Measurements from ENCODE around the gene PPWD1.

DNA sequence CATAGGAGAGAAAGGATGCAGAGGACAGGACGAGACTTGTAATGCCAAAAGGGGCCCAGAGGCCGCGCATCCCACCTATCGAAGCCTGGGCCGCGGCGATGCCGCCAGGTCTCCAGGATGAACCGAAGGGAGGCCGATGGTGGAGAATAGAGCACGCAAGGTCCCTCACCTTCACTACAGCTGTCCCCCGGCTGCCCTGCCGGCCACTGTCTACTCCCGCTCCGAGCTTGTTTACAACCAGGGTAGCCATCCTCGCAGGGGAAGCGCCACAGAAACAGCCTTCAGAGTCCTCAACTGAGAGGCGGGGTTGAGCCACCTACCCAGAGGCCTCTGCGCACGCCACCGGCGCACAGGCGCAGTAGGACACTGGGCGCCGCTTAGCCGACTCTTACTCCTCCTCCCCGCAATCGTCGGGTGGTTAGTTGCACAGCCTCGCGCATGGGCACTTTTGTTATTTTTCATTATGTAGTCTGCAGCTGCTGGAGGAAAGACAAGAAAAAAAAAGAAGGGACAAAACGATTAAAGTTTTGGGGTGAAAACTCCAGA is 61.0 kb downstream of the PPWD1 start, which contains the start of gene TRIM23:
- TF ChIP-seq CTCF (IDR thresholded peaks at IDR 0.05) (peak; percentile 15; the same call in 1 of the 2 replicates), EZH2phosphoT487 (IDR thresholded peaks at IDR 0.05; ENCODE audit: borderline replicate concordance, low read depth) (no peak), RFX5 (IDR thresholded peaks at IDR 0.05; ENCODE audit: low read length) (no peak), SIN3A (IDR thresholded peaks at IDR 0.05; ENCODE audit: borderline replicate concordance, low read depth, low read length) (peak; percentile 84), POLR2AphosphoS5 (IDR thresholded peaks at IDR 0.05; ENCODE audit: low read depth, low read length) (peak; percentile 85), EP300 (IDR thresholded peaks at IDR 0.05; ENCODE audit: borderline replicate concordance in 1 of 2, low read depth in 1 of 2, low read length in 1 of 2) (no peak)
- TF ChIP-seq, protein P1, sequence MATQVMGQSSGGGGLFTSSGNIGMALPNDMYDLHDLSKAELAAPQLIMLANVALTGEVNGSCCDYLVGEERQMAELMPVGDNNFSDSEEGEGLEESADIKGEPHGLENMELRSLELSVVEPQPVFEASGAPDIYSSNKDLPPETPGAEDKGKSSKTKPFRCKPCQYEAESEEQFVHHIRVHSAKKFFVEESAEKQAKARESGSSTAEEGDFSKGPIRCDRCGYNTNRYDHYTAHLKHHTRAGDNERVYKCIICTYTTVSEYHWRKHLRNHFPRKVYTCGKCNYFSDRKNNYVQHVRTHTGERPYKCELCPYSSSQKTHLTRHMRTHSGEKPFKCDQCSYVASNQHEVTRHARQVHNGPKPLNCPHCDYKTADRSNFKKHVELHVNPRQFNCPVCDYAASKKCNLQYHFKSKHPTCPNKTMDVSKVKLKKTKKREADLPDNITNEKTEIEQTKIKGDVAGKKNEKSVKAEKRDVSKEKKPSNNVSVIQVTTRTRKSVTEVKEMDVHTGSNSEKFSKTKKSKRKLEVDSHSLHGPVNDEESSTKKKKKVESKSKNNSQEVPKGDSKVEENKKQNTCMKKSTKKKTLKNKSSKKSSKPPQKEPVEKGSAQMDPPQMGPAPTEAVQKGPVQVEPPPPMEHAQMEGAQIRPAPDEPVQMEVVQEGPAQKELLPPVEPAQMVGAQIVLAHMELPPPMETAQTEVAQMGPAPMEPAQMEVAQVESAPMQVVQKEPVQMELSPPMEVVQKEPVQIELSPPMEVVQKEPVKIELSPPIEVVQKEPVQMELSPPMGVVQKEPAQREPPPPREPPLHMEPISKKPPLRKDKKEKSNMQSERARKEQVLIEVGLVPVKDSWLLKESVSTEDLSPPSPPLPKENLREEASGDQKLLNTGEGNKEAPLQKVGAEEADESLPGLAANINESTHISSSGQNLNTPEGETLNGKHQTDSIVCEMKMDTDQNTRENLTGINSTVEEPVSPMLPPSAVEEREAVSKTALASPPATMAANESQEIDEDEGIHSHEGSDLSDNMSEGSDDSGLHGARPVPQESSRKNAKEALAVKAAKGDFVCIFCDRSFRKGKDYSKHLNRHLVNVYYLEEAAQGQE (IDR thresholded peaks at IDR 0.05; ENCODE audit: low read depth, low read length), result no peak
